Measurements from ENCODE around the gene PI4KA.
A peak's percentile ranks its signal among the peaks of the same experiment; 100 is the strongest.
"Not testable (repeated sequence)": the region's sequence is repeated elsewhere in the genome, so short reads cannot be mapped to it uniquely, and the experiment has no call there.

The PI4KA gene

GRCh38 chr22:20773793-20774212 is 84.8 kb downstream of the PI4KA start, which contains the start of gene SERPIND1:
Gene SERPIND1, plus strand, starts transcription at chr22:20774113. Its CDS starts 5,200 bp downstream, at chr22:20779313.
- DNase-seq, result no peak

- DNase-seq, result no peak
These were observed 86.5 kb downstream of the PI4KA start for GRCh38 chr22:20771918-20772625.

GRCh38 chr22:20769496-20769826 is 89.2 kb downstream of the PI4KA start:
- not testable (repeated sequence) for DNase-seq

GRCh38 chr22:20766530-20766929 is 92.1 kb downstream of the PI4KA start:
- DNase-seq, result no peak

- DNase-seq, result no peak
These were observed 92.7 kb downstream of the PI4KA start for GRCh38 chr22:20765938-20766337.

DNA sequence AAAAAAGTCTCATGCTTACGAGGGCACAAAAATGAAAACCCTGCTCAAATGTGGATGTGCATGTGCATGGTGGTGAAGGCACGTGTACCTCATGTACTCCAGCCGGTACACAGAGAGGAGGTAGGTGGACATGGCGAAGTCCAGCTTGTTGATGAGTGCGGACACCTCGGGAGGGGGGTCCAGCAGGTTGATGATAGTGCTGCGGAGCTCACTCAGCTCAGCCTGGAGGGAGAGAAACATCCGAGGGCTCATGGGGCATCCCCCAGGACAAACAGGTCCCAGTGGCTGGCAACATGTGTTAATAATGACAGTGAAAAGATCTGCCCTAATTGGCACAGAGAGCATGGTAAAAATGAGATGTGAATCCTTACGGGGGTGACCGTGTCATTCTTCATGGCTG is 93.9 kb downstream of the PI4KA start:
- DNase-seq, result no peak

DNA sequence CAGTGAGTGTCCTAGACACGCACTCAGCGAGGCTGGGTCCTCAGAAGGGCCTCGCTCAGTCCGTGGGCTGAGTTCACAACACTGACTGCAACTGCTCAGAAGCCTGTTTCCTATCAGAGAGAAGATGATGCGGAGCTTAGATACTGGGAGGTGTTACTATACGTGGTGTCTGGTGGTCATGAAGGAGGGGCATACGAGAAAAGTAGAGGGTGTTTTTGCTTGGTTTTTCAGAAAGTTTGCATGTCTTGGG is 94.2 kb downstream of the PI4KA start:
- DNase-seq, result no peak

GRCh38 chr22:20763630-20764470 is 94.8 kb downstream of the PI4KA start:
- DNase-seq, result no peak

DNA sequence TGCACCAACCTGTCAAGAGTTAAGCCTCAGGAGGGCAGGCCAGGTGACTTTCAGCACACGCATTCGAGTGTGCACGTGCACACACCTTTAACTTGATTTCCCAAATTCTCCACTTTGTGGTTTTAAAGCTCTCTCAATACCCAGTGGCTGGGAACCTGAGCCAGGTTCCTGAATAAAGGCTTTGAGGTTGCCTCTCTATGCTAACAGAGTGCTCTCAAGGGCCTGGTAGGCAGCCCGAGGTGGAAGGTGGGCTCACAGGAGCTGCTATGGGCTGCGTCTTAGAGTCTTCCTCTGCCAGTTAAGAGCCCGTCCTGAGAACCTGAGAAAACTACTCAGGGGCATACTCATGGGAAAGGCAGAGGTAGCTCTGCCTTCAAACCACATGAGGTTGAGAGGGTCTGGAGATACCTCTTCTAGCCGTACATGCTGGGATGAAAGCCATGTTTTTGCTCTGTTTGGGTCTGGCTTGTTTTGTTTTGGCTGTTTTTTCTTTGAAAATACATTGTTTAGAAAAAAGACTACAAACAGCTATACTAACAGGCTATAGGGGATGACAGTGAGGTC is 96.3 kb downstream of the PI4KA start:
- no peak for DNase-seq

DNA sequence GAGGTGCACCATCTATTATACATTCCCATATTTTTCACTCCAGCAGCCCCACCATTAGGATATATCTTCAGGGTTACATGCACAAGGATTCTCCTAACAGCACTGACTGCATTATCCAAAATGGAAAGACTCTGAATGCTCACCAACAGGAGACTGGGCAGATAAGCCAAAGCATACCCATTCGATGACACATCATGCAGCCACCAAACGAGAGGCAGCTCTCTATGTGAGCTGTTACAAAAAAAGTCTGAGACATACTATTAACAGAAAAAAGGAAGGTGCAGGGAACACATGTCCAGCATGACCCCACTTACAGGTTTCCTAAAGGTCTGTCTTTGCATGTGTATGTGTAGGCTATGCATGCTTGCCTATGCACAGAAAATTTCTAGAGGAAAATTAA is 97.1 kb downstream of the PI4KA start:
- DNase-seq, result no peak

GRCh38 chr22:20760084-20760483 is 98.5 kb downstream of the PI4KA start:
- DNase-seq, result no peak

DNA sequence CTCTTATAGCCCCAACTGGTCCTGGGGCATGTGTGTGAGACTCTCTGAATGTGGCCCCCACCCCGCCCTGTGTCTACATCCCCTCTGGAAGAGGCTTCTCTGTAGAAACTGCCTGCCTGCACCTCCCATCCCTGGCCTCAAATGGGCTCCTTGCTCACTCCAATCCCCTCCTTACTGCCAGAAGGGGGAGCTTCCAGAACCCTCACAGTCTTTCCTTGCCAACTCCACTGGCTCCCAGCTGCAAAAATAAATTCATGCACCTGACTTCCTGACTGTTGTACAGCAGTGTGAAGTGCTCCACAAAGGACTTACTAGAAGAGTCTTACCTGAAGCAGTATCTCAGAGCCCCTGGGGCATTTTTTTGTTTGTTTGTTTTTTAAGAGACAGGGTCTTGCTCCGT is 99.9 kb downstream of the PI4KA start:
- DNase-seq, result no peak

DNA sequence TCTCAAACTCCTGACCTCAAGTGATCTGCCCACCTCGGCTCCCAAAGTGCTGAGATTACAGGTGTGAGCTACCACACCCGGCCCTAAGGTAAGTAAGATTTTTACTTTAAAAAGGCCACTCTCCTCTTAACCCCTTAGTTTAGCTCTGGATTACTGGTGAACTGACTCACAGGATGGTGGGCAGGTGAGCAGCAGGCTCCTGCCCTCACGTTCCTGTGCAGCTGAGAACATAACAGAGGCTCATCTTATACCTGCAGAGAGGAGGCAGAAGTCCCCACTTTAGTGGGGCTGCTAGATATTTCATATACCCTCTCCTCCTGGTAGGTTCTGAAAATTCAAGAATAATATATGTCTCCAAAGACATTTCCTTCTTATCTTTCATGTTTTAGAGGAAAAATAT is 101.8 kb downstream of the PI4KA start:
- no peak for DNase-seq

- no peak for DNase-seq
These were observed 105.7 kb downstream of the PI4KA start for GRCh38 chr22:20752873-20753272.

- DNase-seq, result no peak
These were observed 106.4 kb downstream of the PI4KA start for GRCh38 chr22:20752104-20752741.

DNA sequence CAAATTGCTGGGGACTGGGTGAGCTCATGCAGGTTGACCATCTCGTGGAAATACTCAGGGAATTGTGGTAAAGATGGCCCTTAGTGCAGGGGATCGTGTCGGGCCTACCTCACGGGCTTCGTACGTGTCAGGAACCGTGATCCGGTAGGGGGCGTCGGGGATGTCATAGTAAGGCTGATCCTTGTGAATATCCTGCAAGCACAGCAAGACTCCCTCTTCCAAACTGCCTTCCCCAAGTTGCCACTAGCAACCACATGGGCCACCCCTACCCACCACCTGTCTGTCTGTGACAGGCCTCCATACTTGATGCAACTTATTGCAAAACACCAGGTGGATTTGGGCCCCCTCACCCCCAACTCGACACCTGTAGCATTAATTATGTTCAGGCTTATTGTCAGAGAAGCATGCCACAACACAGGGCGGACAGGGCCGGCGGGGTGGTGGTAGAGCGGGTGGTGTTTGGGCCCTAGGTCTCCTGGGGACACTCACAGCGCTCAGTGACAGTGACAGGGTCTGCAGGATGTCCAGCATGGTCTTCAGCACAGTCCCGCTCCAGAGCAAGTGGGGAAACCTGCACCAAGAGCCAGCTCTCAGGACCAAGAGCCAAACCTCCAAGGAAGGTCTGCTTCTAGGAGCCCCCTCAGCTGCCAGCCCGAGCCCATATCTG is 107.3 kb downstream of the PI4KA start:
- no peak for DNase-seq

DNA sequence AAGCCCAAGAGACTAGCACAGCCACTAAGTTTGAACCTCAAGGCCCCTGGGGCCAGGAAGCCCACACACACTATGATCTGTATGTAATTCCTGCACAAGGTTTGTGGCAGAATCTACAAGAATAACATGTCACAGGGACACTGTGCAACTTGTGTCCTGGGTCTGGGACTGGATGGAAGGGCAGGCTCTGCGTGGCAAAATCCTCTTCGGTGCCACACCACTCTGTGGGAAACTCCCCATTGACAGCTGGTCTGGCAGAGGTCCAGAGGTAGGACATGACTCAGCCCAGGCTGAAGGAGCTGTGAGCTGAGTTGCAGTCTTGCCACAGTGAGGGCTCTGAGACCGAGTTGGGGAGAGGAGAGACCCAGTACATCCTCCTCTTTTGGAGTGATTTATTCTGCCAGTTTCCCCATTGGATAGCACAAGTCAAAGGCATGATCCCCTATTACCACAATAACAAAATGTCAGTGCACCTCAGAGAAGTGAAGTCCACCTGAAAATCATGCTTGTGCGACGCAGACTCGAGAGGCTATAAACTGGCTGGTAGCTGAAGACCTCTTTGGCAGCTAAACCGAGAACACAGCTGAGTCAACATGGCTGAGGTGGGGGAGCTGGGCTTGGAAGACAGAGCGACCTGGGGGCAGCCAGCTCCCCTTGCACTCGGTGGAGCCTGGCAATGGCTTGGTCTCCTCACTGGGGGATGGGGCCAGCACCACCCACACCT is 108.0 kb downstream of the PI4KA start:
- DNase-seq, result peak in 1 of 2 experiments; percentile 7

DNA sequence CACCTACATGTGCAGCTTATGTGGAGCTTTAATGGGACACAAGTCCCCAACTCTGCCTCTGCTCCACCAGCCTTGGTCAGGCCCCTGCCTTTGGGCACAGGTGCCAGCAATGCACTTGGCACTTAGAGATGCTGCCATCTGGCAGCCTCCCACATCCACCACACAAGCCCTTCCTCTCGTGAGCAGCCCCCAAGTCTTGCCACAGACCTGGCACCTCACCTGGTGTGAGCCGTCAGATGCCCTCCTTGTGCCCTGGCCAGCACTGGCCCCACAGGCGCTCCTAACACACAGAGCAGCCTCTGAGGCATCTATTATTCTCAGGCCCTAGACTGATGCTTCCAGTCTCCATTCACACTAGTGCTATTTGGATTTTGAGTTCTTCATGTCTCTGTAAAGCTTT is 109.2 kb downstream of the PI4KA start:
- no peak for DNase-seq

DNA sequence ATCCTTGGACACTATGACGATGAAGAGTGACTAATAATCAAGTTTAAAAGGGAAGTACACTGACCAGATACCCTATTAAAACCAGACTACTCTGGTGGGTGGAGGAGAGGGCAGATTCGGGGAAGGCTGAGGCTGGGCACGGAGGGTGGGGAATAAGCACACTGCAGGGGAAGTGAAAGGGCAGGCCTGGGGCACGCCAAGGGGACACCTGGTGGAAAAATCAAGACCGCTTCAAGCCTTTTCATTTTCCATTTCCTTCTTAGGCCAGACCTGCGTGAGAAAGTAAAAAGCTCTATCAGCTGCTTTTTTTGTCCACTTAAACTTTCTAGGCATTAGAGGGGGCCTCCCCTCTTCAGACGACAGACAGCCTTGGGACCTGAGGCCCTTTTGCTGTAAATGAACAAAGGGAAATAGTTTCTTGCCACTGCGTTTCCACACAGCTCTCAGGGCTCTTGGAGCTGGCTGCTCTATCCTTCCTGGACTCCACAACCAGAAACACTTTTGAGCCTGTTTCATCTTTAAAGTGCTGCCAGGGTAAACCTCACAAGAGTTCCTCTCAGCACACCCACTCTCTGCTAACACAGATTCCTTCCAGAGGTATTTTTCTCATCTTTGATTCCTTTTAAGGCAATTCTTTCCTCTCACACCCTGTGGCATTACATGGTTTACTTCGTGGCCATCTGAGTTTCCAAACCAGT is 109.7 kb downstream of the PI4KA start:
- DNase-seq, result no peak

- DNase-seq, result no peak
These were observed 110.5 kb downstream of the PI4KA start for GRCh38 chr22:20748082-20748481.

DNA sequence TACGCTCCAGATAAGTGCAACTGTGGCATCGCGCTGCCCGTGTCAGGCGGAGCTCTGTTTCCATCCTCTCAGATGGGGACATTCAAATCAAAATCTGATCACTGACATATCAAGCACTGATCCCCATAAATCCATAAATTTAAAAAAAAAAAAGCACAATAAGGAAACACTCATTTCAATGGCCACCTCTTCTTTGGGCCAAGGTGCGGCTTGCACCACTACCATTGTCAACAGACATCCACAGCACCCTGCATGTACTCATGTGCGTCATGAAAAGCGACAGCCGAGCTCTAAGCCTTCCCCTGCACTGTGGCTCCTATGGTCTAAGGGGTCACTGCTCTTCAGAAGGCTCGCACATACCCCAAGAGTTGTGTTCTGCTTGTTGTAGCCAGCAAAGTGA is 111.4 kb downstream of the PI4KA start:
- no peak for DNase-seq

Measured in SW 1271 (cell line).